ENCODE data around the gene ARMC2. TPM values are rescaled to one million over a fixed set of nuclear protein-coding genes. Genes with fewer than 3 reads are reported as not detected.

ARMC2 gene
- total RNA-seq, 1 experiment from 2014 or later: 12.6 TPM

- DNase-seq (ENCODE audit: low spot score): no peak
- POLR2A ChIA-PET (ENCODE audit: low non-redundant PET): no interaction called here
- BruUV-seq (replicated peaks): no TSS peak
Observed at GRCh38 chr6:108921547-108922361, 73.5 kb downstream of the ARMC2 start.

GRCh38 chr6:108922499-108922898 lies 74.3 kb downstream of the ARMC2 start:
- Histone ChIP-seq H3K36me3 (ENCODE audit: insufficient read depth, low read length, poor library complexity, severe bottlenecking) (no peaks in the 10 kb centered on the region), H3K9me3 (ENCODE audit: low read depth, low read length, poor library complexity, severe bottlenecking) (no peaks in the 10 kb centered on the region), H3K27ac (ENCODE audit: low read depth, low read length, poor library complexity, severe bottlenecking) (no peak overlapping the region), H3K4me1 (ENCODE audit: insufficient read depth, low read length, poor library complexity, severe bottlenecking) (no peaks in the 10 kb centered on the region), H3K4me3 (ENCODE audit: low read depth, low read length, poor library complexity, severe bottlenecking) (no peak overlapping the region), H3K27me3 (replicated peaks; ENCODE audit: insufficient read depth, low read depth, low read length, poor library complexity) (no peaks in the 10 kb centered on the region)
- no peak for DNase-seq (ENCODE audit: low spot score)
- TF ChIP-seq EZH2 (IDR thresholded peaks at IDR 0.05; ENCODE audit: borderline replicate concordance, low read depth, low read length, poor library complexity, severe bottlenecking): no peak
- TF ChIP-seq CTCF (conservative IDR thresholded peaks at IDR 0.05; ENCODE audit: low read depth, low read length): no peak
- no TSS peak for BruUV-seq (replicated peaks)
- ChIA-PET CTCF (no interaction called here), POLR2A (ENCODE audit: low non-redundant PET) (no interaction called here)
- intact Hi-C loops (cut with micrococcal nuclease; ENCODE audit: unreplicated experiment): no loop called here

More at GRCh38 chr6:108921547-108922361, 73.5 kb downstream of the ARMC2 start:
- Histone ChIP-seq H3K27ac (ENCODE audit: low read depth, low read length, poor library complexity, severe bottlenecking) (no peak overlapping the region), H3K4me3 (ENCODE audit: low read depth, low read length, poor library complexity, severe bottlenecking) (no peak overlapping the region), H3K9me3 (ENCODE audit: low read depth, low read length, poor library complexity, severe bottlenecking) (no peaks in the 10 kb centered on the region), H3K36me3 (ENCODE audit: insufficient read depth, low read length, poor library complexity, severe bottlenecking) (no peaks in the 10 kb centered on the region), H3K4me1 (ENCODE audit: insufficient read depth, low read length, poor library complexity, severe bottlenecking) (no peaks in the 10 kb centered on the region), H3K27me3 (replicated peaks; ENCODE audit: insufficient read depth, low read depth, low read length, poor library complexity) (no peaks in the 10 kb centered on the region)
- CTCF ChIA-PET: interaction anchor here (0.6 kb wide), 1 partner anchor 173 kb away, joined by 4 read pairs; the partner anchor contains the start of gene SESN1
- TF ChIP-seq EZH2 (IDR thresholded peaks at IDR 0.05; ENCODE audit: borderline replicate concordance, low read depth, low read length, poor library complexity, severe bottlenecking): no peak
- no peak for TF ChIP-seq CTCF (conservative IDR thresholded peaks at IDR 0.05; ENCODE audit: low read depth, low read length)
- intact Hi-C loops (cut with micrococcal nuclease; ENCODE audit: unreplicated experiment): no loop called here

- POLR2A ChIA-PET (ENCODE audit: low non-redundant PET): no interaction called here
- Histone ChIP-seq H3K4me1 (ENCODE audit: insufficient read depth, low read length, poor library complexity, severe bottlenecking) (no peaks in the 10 kb centered on the region), H3K27me3 (replicated peaks; ENCODE audit: insufficient read depth, low read depth, low read length, poor library complexity) (no peaks in the 10 kb centered on the region), H3K27ac (ENCODE audit: low read depth, low read length, poor library complexity, severe bottlenecking) (no peak overlapping the region), H3K4me3 (ENCODE audit: low read depth, low read length, poor library complexity, severe bottlenecking) (no peak overlapping the region), H3K9me3 (ENCODE audit: low read depth, low read length, poor library complexity, severe bottlenecking) (no peaks in the 10 kb centered on the region), H3K36me3 (ENCODE audit: insufficient read depth, low read length, poor library complexity, severe bottlenecking) (no peaks in the 10 kb centered on the region)
- intact Hi-C loops (cut with micrococcal nuclease; ENCODE audit: unreplicated experiment): no loop called here
- BruUV-seq (replicated peaks): no TSS peak
- no peak for TF ChIP-seq EZH2 (IDR thresholded peaks at IDR 0.05; ENCODE audit: borderline replicate concordance, low read depth, low read length, poor library complexity, severe bottlenecking)
- no peak for TF ChIP-seq CTCF (conservative IDR thresholded peaks at IDR 0.05; ENCODE audit: low read depth, low read length)
- DNase-seq (ENCODE audit: low spot score): no peak
- CTCF ChIA-PET: no interaction called here
Observed at GRCh38 chr6:108927927-108928326, 79.7 kb downstream of the ARMC2 start.
